Ishikawa (cell line): ENCODE data around the gene LRRC70.

Experiments used
- CEBPB ChIP-seq: IDR thresholded peaks from 2 replicates; pipeline ENCODE4 v1.6.1; 2012
- CREB1 ChIP-seq: IDR thresholded peaks from 2 replicates; pipeline ENCODE4 v1.6.1; 2012; ENCODE audit warnings: low read depth
- EGR1 ChIP-seq: IDR thresholded peaks from 2 replicates; pipeline ENCODE4 v1.6.1; 2012
- EP300 ChIP-seq: IDR thresholded peaks from 2 replicates; pipeline ENCODE4 v1.6.1; 2012; ENCODE audit warnings: borderline replicate concordance
- FOXM1 ChIP-seq: IDR thresholded peaks from 2 replicates; pipeline ENCODE4 v1.6.1; 2012; ENCODE audit warnings: low read depth, borderline replicate concordance
- NFIC ChIP-seq: IDR thresholded peaks from 2 replicates; pipeline ENCODE4 v1.6.1; 2012
- RAD21 ChIP-seq: IDR thresholded peaks from 2 replicates; pipeline ENCODE4 v1.6.1; 2012; ENCODE audit warnings: low read depth
- TAF1 ChIP-seq: IDR thresholded peaks from 2 replicates; pipeline ENCODE4 v1.6.1; 2012; ENCODE audit warnings: low read depth, mild to moderate bottlenecking
- TCF12 ChIP-seq: IDR thresholded peaks from 2 replicates; pipeline ENCODE4 v1.6.1; 2012; ENCODE audit warnings: low read depth
- TEAD4 ChIP-seq: IDR thresholded peaks from 2 replicates; pipeline ENCODE4 v1.6.1; 2012
- YY1 ChIP-seq: IDR thresholded peaks from 2 replicates; pipeline ENCODE4 v1.6.1; 2012; ENCODE audit warnings: low read depth
- ZBTB7A ChIP-seq: IDR thresholded peaks from 2 replicates; pipeline ENCODE4 v1.6.1; 2012; ENCODE audit warnings: low read depth
- TF ChIP-seq, protein P1 (sequence below): IDR thresholded peaks from 2 replicates; pipeline ENCODE4 v1.6.1; 2012
- TF ChIP-seq, protein P2 (sequence below): IDR thresholded peaks from 2 replicates; pipeline ENCODE4 v1.6.1; 2012
- TF ChIP-seq, protein P3 (sequence below): IDR thresholded peaks from 2 replicates; pipeline ENCODE4 v1.6.1; 2012; ENCODE audit warnings: low read depth, mild to moderate bottlenecking

The LRRC70 gene

DNA sequence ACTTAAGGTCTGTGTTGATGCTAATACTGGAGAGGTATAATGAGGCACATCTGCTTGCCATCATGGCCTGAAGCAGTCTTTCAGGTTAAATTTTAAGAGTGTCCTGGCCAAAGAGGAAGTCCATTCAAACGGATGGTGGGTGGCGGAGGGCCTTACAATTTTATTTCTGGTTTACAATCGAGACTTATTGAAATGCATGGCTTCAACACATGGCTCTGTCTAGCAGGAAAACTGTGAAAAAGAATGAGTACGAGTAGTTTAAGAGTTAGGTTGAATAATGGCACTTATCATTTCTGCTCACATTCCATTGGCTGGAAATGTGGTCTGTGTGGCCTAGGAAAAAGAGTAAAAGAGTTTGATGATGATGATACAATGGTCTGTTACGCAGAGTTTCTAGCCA is 42.1 kb downstream of the LRRC70 start:
- TF ChIP-seq TCF12 (no peak), CEBPB (no peak), NFIC (no peak), TAF1 (no peak), EGR1 (no peak)

DNA sequence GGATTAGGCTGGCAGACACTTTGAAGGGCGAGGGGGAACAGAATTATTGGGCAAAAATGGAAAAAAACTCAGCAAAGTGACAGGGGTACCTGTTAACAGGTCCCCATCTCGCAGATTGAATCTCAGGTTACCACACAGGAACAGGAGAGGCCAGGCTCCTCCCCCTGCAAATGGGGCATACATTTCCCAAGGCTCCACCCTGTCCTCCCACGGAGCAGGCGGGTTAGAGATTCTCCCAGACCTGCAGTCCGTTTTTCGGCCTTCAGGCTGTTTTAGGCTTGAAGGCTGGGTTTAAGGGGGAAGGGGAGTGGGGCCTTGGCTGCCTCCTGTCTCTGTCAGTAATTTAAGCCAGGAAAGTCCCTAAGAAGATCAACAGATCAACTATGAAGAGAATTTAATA is 42.7 kb downstream of the LRRC70 start:
- no peak for TF ChIP-seq NFIC
- TF ChIP-seq RAD21, result no peak
- no peak for TF ChIP-seq CEBPB
- TF ChIP-seq ZBTB7A, result no peak
- TF ChIP-seq TAF1, result no peak
- TF ChIP-seq EP300, result no peak
- TF ChIP-seq YY1, result no peak

DNA sequence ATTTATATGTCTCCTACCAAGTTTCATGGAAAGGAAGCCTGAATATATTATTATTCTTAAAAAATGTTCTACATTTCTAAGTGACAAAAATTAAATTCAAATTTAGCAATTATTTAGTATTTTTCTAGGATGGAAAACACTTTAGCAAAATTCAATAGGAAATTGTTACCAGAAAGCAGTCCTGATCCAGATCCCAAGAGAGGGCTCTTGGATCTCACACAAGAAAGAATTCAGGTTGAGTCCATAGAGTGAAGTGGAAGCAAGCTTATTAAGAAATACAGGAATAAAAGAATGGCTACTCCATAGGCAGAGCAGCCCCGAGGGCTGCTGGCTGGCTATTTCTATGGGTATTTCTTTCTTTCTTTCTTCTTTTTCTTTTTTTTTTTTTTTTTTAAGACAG is 44.7 kb downstream of the LRRC70 start:
- TF ChIP-seq EGR1, result no peak
- no peak for TF ChIP-seq TAF1
- no peak for TF ChIP-seq FOXM1
- no peak for TF ChIP-seq NFIC

DNA sequence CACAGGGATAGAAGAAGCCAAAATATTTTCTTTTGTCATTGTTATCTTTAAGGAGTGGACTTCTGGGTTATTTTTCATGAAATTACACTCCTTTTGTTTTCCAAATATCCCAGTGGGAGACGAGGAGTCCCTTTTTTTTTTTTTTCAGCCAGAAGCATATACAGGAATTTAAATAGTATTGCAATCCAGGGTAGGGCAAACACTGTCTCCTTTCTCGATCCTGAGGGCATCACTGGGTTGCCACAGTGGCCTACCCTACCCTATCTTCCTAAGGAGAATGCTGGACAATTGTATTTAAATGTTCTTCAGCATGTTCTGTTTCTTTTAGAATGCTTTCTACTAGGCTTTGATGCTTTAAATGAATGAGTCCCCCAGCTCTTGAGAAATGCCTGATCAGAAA is 47.9 kb downstream of the LRRC70 start:
- TF ChIP-seq NFIC (no peak), CREB1 (no peak), TAF1 (no peak), EGR1 (no peak), ZBTB7A (no peak), TEAD4 (no peak), EP300 (no peak), TCF12 (no peak)
- TF ChIP-seq, protein P1, sequence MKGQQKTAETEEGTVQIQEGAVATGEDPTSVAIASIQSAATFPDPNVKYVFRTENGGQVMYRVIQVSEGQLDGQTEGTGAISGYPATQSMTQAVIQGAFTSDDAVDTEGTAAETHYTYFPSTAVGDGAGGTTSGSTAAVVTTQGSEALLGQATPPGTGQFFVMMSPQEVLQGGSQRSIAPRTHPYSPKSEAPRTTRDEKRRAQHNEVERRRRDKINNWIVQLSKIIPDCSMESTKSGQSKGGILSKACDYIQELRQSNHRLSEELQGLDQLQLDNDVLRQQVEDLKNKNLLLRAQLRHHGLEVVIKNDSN, result no peak

DNA sequence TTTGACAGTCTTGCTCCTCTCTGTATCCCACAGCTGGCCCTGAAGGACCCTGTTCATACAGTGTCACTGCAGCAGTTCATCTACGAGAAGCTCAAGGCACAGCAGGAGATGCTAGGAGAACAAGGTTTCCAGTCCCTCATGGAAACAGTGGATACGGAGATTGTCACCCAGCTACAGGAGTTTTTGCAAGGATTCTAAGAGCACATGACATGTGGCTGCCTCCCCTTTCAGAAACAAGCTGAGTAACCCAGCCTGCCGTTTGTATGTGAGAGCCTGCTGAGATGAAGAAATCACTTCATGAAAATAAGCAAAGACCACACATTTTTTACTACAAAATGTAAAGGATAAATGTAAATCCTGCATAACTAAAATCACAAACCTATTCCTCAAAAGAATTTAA is 48.5 kb downstream of the LRRC70 start:
- TF ChIP-seq EP300 (no peak), FOXM1 (no peak), RAD21 (no peak), NFIC (no peak), TEAD4 (no peak), TCF12 (no peak), CEBPB (no peak), EGR1 (no peak)
- TF ChIP-seq, protein P1, result no peak

DNA sequence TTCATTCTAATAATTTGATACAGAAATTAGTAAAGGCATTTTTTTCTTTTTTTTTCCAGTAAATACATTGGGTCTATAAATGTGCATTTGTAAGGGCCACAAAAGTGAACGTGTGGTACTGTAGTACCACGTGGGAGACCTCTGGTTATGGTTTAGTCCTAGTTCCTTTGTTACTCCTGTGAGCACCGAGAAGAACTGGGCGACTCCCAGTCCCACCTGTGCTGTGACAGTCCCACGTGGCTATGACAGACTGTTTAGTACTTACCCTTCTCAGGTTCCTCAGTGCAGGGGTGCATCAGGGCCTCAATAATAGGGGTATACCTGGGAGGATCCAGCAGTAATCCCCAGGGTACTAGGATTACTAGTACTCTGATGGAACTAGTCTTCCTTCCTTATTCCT is 49.3 kb downstream of the LRRC70 start:
- no peak for TF ChIP-seq ZBTB7A
- TF ChIP-seq, protein P1, result no peak
- no peak for TF ChIP-seq EP300
- no peak for TF ChIP-seq CEBPB
- TF ChIP-seq TAF1, result no peak
- TF ChIP-seq NFIC, result no peak
- TF ChIP-seq RAD21, result no peak
- no peak for TF ChIP-seq FOXM1
- no peak for TF ChIP-seq CREB1
- TF ChIP-seq, protein P2, sequence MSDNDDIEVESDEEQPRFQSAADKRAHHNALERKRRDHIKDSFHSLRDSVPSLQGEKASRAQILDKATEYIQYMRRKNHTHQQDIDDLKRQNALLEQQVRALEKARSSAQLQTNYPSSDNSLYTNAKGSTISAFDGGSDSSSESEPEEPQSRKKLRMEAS, result no peak
- TF ChIP-seq YY1, result no peak
- TF ChIP-seq, protein P3, sequence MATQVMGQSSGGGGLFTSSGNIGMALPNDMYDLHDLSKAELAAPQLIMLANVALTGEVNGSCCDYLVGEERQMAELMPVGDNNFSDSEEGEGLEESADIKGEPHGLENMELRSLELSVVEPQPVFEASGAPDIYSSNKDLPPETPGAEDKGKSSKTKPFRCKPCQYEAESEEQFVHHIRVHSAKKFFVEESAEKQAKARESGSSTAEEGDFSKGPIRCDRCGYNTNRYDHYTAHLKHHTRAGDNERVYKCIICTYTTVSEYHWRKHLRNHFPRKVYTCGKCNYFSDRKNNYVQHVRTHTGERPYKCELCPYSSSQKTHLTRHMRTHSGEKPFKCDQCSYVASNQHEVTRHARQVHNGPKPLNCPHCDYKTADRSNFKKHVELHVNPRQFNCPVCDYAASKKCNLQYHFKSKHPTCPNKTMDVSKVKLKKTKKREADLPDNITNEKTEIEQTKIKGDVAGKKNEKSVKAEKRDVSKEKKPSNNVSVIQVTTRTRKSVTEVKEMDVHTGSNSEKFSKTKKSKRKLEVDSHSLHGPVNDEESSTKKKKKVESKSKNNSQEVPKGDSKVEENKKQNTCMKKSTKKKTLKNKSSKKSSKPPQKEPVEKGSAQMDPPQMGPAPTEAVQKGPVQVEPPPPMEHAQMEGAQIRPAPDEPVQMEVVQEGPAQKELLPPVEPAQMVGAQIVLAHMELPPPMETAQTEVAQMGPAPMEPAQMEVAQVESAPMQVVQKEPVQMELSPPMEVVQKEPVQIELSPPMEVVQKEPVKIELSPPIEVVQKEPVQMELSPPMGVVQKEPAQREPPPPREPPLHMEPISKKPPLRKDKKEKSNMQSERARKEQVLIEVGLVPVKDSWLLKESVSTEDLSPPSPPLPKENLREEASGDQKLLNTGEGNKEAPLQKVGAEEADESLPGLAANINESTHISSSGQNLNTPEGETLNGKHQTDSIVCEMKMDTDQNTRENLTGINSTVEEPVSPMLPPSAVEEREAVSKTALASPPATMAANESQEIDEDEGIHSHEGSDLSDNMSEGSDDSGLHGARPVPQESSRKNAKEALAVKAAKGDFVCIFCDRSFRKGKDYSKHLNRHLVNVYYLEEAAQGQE, result no peak
- TF ChIP-seq TEAD4, result no peak
- TF ChIP-seq EGR1, result no peak
- no peak for TF ChIP-seq TCF12
